ENCODE results near the gene AFDN.

Gene AFDN

GRCh38 chr6:167877994-167878779 is 51.5 kb downstream of the AFDN start:
- no peak for DNase-seq (ENCODE audit: low read depth)

- no peak for DNase-seq (ENCODE audit: low read depth)
Observed at GRCh38 chr6:167879612-167880011, 52.9 kb downstream of the AFDN start.

GRCh38 chr6:167881327-167881726 is 54.6 kb downstream of the AFDN start:
- DNase-seq (ENCODE audit: low read depth): no peak

GRCh38 chr6:167882244-167882643 is 55.5 kb downstream of the AFDN start:
- DNase-seq (ENCODE audit: low read depth): no peak

GRCh38 chr6:167888098-167888497 is 61.4 kb downstream of the AFDN start:
- DNase-seq (ENCODE audit: low read depth): no peak

- no peak for DNase-seq (ENCODE audit: low read depth)
Observed at GRCh38 chr6:167892835-167893815, 66.4 kb downstream of the AFDN start.

- DNase-seq (ENCODE audit: low read depth): no peak
Observed at GRCh38 chr6:167894965-167895364, 68.3 kb downstream of the AFDN start.

- DNase-seq (ENCODE audit: low read depth): no peak
Observed at GRCh38 chr6:167896648-167897047, 69.9 kb downstream of the AFDN start.

- no peak for DNase-seq (ENCODE audit: low read depth)
Observed at GRCh38 chr6:167898673-167899311, 72.1 kb downstream of the AFDN start.

GRCh38 chr6:167904791-167905190 is 78.1 kb downstream of the AFDN start:
- no peak for DNase-seq (ENCODE audit: low read depth)

- DNase-seq (ENCODE audit: low read depth): no peak
Observed at GRCh38 chr6:167906899-167907298, 80.2 kb downstream of the AFDN start.

- DNase-seq (ENCODE audit: low read depth): no peak
Observed at GRCh38 chr6:167907837-167908681, 81.3 kb downstream of the AFDN start.

GRCh38 chr6:167910007-167910406 is 83.3 kb downstream of the AFDN start:
- DNase-seq (ENCODE audit: low read depth): no peak

- no peak for DNase-seq (ENCODE audit: low read depth)
Observed at GRCh38 chr6:167910652-167911051, 83.9 kb downstream of the AFDN start.

- no peak for DNase-seq (ENCODE audit: low read depth)
Observed at GRCh38 chr6:167912494-167912893, 85.8 kb downstream of the AFDN start.

- no peak for DNase-seq (ENCODE audit: low read depth)
Observed at GRCh38 chr6:167913699-167914098, 87.0 kb downstream of the AFDN start.

GRCh38 chr6:167915139-167915538 is 88.4 kb downstream of the AFDN start:
- DNase-seq (ENCODE audit: low read depth): no peak

GRCh38 chr6:167917551-167918154 is 90.9 kb downstream of the AFDN start:
- no peak for DNase-seq (ENCODE audit: low read depth)

GRCh38 chr6:167918548-167919278 is 92.0 kb downstream of the AFDN start:
- DNase-seq (ENCODE audit: low read depth): no peak

- DNase-seq (ENCODE audit: low read depth): no peak
Observed at GRCh38 chr6:167919349-167919748, 92.6 kb downstream of the AFDN start.
